Vagina (tissue), 2 donors: ENCODE results near the gene GUCD1.

Experiments used
- POLR2A ChIP-seq, 2 donors: fragments of 450-650 bp; IDR thresholded peaks; one replicate each; pipeline ENCODE4 v1.6.1; 2017; ENCODE audit warnings: antibody characterized with exemption in 2 of 2, mild to moderate bottlenecking in 2 of 2, moderate library complexity in 2 of 2
- POLR2AphosphoS5 ChIP-seq, 2 donors: sonication (generic); formaldehyde crosslinking; IDR thresholded peaks; one replicate each; pipeline ENCODE4 v1.9.0; 2017; ENCODE audit warnings: antibody characterized with exemption in 2 of 2, mild to moderate bottlenecking in 2 of 2, low read depth in 1 of 2; ENCODE audit not compliant: insufficient read depth in 1 of 2
- TF ChIP-seq, protein P1 (sequence below), 3 experiments: fragments of 450-650 bp in 2 of 3; fragments of 200-600 bp in 1 of 3; sonication (generic) in 1 of 3; IDR thresholded peaks; one replicate each; pipeline ENCODE4 v1.5.1; 2017 to 2019; ENCODE audit warnings: antibody characterized with exemption in 3 of 3, mild to moderate bottlenecking in 2 of 3, moderate library complexity in 2 of 3

DNA sequence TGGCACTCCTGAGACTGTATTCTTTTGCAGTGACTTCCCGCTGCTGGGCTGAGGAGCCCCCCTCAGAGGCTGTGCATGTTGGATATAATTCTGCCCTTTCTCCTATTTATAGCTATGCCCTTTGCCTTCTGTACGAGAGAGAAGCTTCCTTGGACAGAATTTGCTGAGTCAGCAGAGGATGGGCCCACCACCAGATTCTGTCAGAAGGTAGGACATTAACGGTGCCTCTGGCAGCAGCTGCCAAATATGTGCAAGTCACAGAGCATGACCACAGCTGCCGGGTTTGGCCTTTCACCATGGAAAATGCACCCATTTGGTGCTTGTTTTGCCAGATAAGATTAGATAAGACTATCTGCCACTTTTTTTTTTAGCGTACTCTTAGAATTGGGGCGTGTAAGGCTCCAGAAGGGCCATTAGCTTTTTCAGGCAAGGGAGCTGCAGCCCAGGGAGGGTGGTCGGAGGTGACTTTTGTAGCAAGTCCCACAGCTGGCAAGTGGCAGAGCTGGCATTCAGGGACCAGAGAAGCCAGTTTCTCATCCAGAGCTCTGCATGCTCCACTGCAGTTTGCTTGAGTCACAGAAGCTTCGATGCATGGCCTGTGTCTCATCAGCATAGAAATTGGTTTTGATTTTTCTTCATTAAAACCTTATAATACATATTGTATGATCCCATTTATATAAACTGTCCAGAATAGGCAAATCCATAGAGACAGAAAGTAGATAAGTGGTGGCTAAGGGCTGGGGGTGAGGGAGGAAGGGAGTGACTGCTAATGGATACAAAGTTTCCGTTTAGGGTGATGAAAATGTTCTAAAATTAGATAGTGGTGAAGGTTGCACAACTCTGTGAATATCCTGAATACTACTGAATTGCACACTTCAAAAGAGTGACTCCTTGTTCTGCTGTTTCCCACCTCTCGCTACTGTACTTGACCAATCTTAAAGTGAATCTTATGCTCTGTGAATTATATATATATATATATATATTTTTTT is 44.0 kb downstream of the GUCD1 start:
- TF ChIP-seq POLR2A (IDR thresholded peaks at IDR 0.05) (no peak), POLR2AphosphoS5 (IDR thresholded peaks at IDR 0.05; ENCODE audit: insufficient read depth in 1 of 2, low read depth in 1 of 2) (no peak)
- TF ChIP-seq, protein P1, sequence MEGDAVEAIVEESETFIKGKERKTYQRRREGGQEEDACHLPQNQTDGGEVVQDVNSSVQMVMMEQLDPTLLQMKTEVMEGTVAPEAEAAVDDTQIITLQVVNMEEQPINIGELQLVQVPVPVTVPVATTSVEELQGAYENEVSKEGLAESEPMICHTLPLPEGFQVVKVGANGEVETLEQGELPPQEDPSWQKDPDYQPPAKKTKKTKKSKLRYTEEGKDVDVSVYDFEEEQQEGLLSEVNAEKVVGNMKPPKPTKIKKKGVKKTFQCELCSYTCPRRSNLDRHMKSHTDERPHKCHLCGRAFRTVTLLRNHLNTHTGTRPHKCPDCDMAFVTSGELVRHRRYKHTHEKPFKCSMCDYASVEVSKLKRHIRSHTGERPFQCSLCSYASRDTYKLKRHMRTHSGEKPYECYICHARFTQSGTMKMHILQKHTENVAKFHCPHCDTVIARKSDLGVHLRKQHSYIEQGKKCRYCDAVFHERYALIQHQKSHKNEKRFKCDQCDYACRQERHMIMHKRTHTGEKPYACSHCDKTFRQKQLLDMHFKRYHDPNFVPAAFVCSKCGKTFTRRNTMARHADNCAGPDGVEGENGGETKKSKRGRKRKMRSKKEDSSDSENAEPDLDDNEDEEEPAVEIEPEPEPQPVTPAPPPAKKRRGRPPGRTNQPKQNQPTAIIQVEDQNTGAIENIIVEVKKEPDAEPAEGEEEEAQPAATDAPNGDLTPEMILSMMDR (IDR thresholded peaks at IDR 0.05), result no peak
